ENCODE measurements around the gene EMC8.

Gene EMC8

GRCh38 chr16:85799497-85800320 is at the start of gene EMC8, which contains the start of gene COX4I1:
Gene EMC8, minus strand, starts transcription at chr16:85799544. Its CDS starts 249 bp downstream, at chr16:85799295.
Gene COX4I1, plus strand, starts transcription at chr16:85799695. Its CDS starts 1,511 bp downstream, at chr16:85801206.
- intact Hi-C loops (cut with micrococcal nuclease), result no loop called here

GRCh38 chr16:85848986-85849385 is 49.6 kb upstream of the EMC8 start:
- H3K36me3 Mint-ChIP-seq (ENCODE audit: low read depth), result no peaks in the 10 kb centered on the region
- H3K27ac Mint-ChIP-seq, result no peak overlapping the region
- peaks cover 33% of the 10 kb centered on the region for H3K27me3 Mint-ChIP-seq
- H3K9me3 Mint-ChIP-seq, result no peaks in the 10 kb centered on the region
- intact Hi-C loops (cut with micrococcal nuclease), result no loop called here
- peaks cover 73% of the 10 kb centered on the region for H3K4me1 Mint-ChIP-seq (ENCODE audit: low read depth)
- no peak overlapping the region for H3K4me3 Mint-ChIP-seq

More at GRCh38 chr16:85799497-85800320, at the start of gene EMC8, which contains the start of gene COX4I1:
- Mint-ChIP-seq H3K4me1 (ENCODE audit: low read depth) (peaks cover 36% of the 10 kb centered on the region), H3K27ac (peak within 1 kb of the TSS; percentile 87), H3K9me3 (no peaks in the 10 kb centered on the region), H3K27me3 (no peaks in the 10 kb centered on the region), H3K4me3 (peak within 1 kb of the TSS; percentile 93), H3K36me3 (ENCODE audit: low read depth) (peaks cover 79% of the 10 kb centered on the region)

- intact Hi-C loops (cut with micrococcal nuclease), result no loop called here
- H3K4me3 Mint-ChIP-seq, result no peak overlapping the region
- no peak overlapping the region for H3K27ac Mint-ChIP-seq
- H3K27me3 Mint-ChIP-seq, result peaks cover 33% of the 10 kb centered on the region
- no peaks in the 10 kb centered on the region for H3K9me3 Mint-ChIP-seq
- H3K36me3 Mint-ChIP-seq (ENCODE audit: low read depth), result no peaks in the 10 kb centered on the region
- H3K4me1 Mint-ChIP-seq (ENCODE audit: low read depth), result peaks cover 68% of the 10 kb centered on the region
Observed at GRCh38 chr16:85847681-85848601, 48.6 kb upstream of the EMC8 start.

- Mint-ChIP-seq H3K27ac (no peak overlapping the region), H3K4me1 (ENCODE audit: low read depth) (peaks cover 62% of the 10 kb centered on the region), H3K36me3 (ENCODE audit: low read depth) (no peaks in the 10 kb centered on the region), H3K9me3 (no peaks in the 10 kb centered on the region), H3K27me3 (peaks cover 37% of the 10 kb centered on the region), H3K4me3 (no peak overlapping the region)
- intact Hi-C loops (cut with micrococcal nuclease), result no loop called here
Observed at GRCh38 chr16:85847036-85847435, 47.7 kb upstream of the EMC8 start.

GRCh38 chr16:85846461-85846860 is 47.1 kb upstream of the EMC8 start:
- Mint-ChIP-seq H3K9me3 (no peaks in the 10 kb centered on the region), H3K36me3 (ENCODE audit: low read depth) (no peaks in the 10 kb centered on the region), H3K4me3 (no peak overlapping the region), H3K27me3 (peaks cover 38% of the 10 kb centered on the region), H3K27ac (no peak overlapping the region), H3K4me1 (ENCODE audit: low read depth) (peaks cover 59% of the 10 kb centered on the region)
- intact Hi-C loops (cut with micrococcal nuclease), result no loop called here

GRCh38 chr16:85845266-85845665 is 45.9 kb upstream of the EMC8 start:
- Mint-ChIP-seq H3K27ac (peak overlapping the region; percentile 33), H3K4me1 (ENCODE audit: low read depth) (peaks cover 53% of the 10 kb centered on the region), H3K9me3 (no peaks in the 10 kb centered on the region), H3K4me3 (no peak overlapping the region), H3K36me3 (ENCODE audit: low read depth) (no peaks in the 10 kb centered on the region), H3K27me3 (peaks cover 42% of the 10 kb centered on the region)
- intact Hi-C loops (cut with micrococcal nuclease), result no loop called here

GRCh38 chr16:85844786-85845185 is 45.4 kb upstream of the EMC8 start:
- Mint-ChIP-seq H3K4me1 (ENCODE audit: low read depth) (peaks cover 53% of the 10 kb centered on the region), H3K36me3 (ENCODE audit: low read depth) (no peaks in the 10 kb centered on the region), H3K4me3 (no peak overlapping the region), H3K9me3 (no peaks in the 10 kb centered on the region), H3K27ac (peak overlapping the region; percentile 33), H3K27me3 (peaks cover 42% of the 10 kb centered on the region)
- intact Hi-C loops (cut with micrococcal nuclease), result no loop called here

- Mint-ChIP-seq H3K36me3 (ENCODE audit: low read depth) (no peaks in the 10 kb centered on the region), H3K4me3 (no peak overlapping the region), H3K27me3 (peaks cover 41% of the 10 kb centered on the region), H3K4me1 (ENCODE audit: low read depth) (peaks cover 57% of the 10 kb centered on the region), H3K27ac (no peak overlapping the region), H3K9me3 (no peaks in the 10 kb centered on the region)
- intact Hi-C loops (cut with micrococcal nuclease), result no loop called here
Observed at GRCh38 chr16:85844169-85844481, 44.8 kb upstream of the EMC8 start.

- H3K9me3 Mint-ChIP-seq, result no peaks in the 10 kb centered on the region
- no peaks in the 10 kb centered on the region for H3K36me3 Mint-ChIP-seq (ENCODE audit: low read depth)
- peaks cover 42% of the 10 kb centered on the region for H3K27me3 Mint-ChIP-seq
- intact Hi-C loops (cut with micrococcal nuclease), result no loop called here
- no peak overlapping the region for H3K4me3 Mint-ChIP-seq
- H3K27ac Mint-ChIP-seq, result no peak overlapping the region
- peaks cover 62% of the 10 kb centered on the region for H3K4me1 Mint-ChIP-seq (ENCODE audit: low read depth)
Observed at GRCh38 chr16:85843471-85844168, 44.3 kb upstream of the EMC8 start.

- no peaks in the 10 kb centered on the region for H3K9me3 Mint-ChIP-seq
- intact Hi-C loops (cut with micrococcal nuclease), result no loop called here
- H3K36me3 Mint-ChIP-seq (ENCODE audit: low read depth), result no peaks in the 10 kb centered on the region
- peaks cover 65% of the 10 kb centered on the region for H3K4me1 Mint-ChIP-seq (ENCODE audit: low read depth)
- peaks cover 40% of the 10 kb centered on the region for H3K27me3 Mint-ChIP-seq
- H3K27ac Mint-ChIP-seq, result no peak overlapping the region
- H3K4me3 Mint-ChIP-seq, result no peak overlapping the region
Observed at GRCh38 chr16:85842848-85843247, 43.5 kb upstream of the EMC8 start.

GRCh38 chr16:85842435-85842834 is 43.1 kb upstream of the EMC8 start:
- peaks cover 62% of the 10 kb centered on the region for H3K4me1 Mint-ChIP-seq (ENCODE audit: low read depth)
- no peak overlapping the region for H3K4me3 Mint-ChIP-seq
- H3K9me3 Mint-ChIP-seq, result no peaks in the 10 kb centered on the region
- H3K27ac Mint-ChIP-seq, result no peak overlapping the region
- peaks cover 36% of the 10 kb centered on the region for H3K27me3 Mint-ChIP-seq
- no peaks in the 10 kb centered on the region for H3K36me3 Mint-ChIP-seq (ENCODE audit: low read depth)
- intact Hi-C loops (cut with micrococcal nuclease), result no loop called here

GRCh38 chr16:85840801-85841200 is 41.5 kb upstream of the EMC8 start:
- Mint-ChIP-seq H3K9me3 (no peaks in the 10 kb centered on the region), H3K27me3 (peaks cover 42% of the 10 kb centered on the region), H3K36me3 (ENCODE audit: low read depth) (no peaks in the 10 kb centered on the region), H3K27ac (no peak overlapping the region), H3K4me1 (ENCODE audit: low read depth) (peaks cover 58% of the 10 kb centered on the region), H3K4me3 (no peak overlapping the region)
- intact Hi-C loops (cut with micrococcal nuclease), result no loop called here

GRCh38 chr16:85840395-85840794 is 41.1 kb upstream of the EMC8 start:
- Mint-ChIP-seq H3K9me3 (no peaks in the 10 kb centered on the region), H3K4me3 (no peak overlapping the region), H3K27ac (no peak overlapping the region), H3K36me3 (ENCODE audit: low read depth) (no peaks in the 10 kb centered on the region), H3K4me1 (ENCODE audit: low read depth) (peaks cover 57% of the 10 kb centered on the region), H3K27me3 (peaks cover 46% of the 10 kb centered on the region)
- intact Hi-C loops (cut with micrococcal nuclease), result no loop called here
